Stromal cell of bone marrow (primary cell): ENCODE measurements around the gene MYL7.
"Not testable (repeated sequence)": the region's sequence is repeated elsewhere in the genome, so short reads cannot be mapped to it uniquely, and the experiment has no call there.

Source experiments
- DNase-seq: peaks from one replicate; pipeline ENCODE4 v3.0.0-alpha.2; 2012; ENCODE audit warnings: low read depth

Gene MYL7

DNA sequence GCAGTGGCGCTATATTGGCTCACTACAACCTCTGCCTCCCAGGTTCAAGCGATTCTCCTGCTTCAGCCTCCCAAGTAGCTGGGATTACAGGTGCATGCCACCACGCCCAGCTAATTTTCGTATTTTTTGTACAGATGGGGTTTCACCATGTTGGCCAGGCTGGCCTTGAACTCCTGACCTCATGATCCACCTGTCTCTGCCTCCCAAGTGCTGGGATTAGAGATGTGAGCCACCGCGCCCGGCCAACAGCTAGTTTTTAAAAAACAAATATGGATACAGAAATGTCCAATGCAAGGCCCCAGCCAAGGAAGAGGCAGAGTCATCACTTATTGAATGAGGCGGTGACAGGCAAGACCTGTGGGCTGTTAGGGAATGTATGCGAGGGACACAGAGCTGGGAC lies 30.8 kb upstream of the MYL7 start:
- not testable (repeated sequence) for DNase-seq

DNA sequence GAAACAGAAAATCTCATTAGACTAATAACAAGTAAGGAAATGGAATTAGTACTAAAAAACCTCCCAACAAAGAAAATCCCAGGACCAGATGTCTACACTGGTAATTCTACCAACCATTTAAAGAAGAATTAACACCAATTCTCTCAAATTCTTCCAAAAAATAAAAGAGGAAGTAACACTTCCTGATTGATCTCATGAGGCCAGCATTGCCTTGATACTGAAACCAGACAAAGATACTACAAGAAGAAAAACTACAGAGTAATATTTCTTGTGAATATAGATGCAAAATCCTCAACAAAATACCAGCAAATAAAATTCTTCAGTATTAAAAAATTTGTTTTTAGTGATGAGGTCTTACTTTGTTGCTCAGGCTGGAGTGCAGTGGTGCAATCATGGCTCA lies 26.8 kb upstream of the MYL7 start:
- DNase-seq, result no peak

DNA sequence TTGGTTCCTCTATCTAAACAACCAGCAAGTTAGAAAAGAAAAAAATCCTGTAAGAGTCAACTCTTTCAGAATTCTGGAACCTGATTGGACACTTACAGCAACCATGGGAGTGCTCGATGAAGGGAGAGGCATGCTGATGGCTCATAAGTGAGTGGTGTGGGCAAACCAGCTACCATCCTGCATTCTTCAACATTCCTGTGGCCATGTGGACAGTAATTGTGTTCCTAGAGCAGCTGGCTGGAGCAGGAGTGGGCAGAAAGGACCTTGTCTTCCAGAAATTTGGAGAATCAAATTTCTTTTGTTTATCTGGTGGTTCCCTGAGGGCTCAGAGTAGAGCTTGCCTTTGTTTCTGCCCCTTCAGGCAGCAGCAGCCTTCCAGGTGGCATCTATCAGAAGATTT lies 22.5 kb upstream of the MYL7 start:
- peak; percentile 79 for DNase-seq

DNA sequence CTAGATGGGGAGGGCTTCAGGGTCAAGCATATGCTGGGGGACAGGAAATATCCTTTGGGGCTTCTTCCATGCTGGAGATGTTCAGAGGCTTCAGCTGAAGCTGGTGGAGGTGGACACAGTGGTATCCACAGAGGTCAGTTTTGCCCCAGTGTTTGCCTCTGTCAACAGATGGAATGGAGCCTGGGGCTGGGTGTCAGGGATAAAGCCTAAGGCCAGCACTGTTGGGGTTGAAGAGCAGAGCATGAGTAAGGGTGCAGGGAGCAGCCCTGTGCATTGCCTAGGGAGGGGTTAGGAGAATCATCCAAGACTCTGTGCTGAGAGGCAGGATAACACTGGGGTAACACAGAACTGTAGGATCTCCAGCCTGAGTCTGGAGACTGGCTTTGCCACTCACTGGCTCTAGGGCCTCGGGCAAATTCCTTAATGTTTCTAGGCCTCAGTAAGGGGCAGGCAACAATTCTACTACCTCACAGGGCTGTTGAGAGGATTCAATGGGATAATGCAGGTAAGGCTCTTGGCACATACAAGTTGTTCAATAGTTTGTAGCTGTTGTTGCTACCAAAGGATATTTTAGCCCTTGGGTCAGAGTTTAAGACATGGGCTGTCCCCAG lies 21.8 kb upstream of the MYL7 start:
- DNase-seq, result no peak

DNA sequence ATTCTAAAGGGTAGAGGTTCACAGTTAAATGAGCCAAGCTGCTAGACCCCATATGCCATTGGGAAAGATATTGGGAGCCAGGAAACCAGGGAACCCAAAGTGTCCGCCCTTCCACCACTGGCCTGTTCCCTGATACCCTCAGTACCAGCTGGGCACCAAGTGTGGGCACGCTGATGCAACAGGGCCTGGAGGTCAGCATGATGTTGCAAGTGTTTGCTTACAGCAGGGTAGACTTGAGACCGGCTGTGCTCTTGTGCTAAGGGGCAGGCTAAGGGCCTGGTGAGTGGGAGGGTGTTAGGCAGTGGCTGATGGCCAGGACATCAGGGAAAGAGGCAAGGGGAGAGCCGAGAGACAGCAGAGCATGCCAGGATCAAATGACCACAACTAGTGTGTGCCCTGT lies 21.0 kb upstream of the MYL7 start:
- no peak for DNase-seq

DNA sequence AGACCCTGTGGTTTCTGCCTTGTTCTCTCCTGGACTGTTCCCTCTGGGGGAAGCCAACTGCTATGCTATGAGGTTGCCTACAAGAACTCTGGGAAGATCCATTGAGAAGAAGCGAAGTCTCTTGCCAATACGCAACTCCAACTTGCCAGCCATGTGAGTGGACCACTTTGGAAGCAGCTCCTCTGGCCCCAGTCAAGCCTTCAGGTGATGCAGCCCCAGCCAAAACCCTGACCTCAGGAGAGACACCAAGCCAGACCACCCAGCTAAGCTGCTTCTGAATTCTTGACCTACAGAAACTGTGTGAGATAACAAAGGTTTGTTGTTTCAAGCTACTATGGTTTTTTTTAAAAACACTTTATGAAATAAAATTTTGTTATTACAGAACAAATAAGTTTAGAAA lies 20.2 kb upstream of the MYL7 start:
- DNase-seq, result no peak

DNA sequence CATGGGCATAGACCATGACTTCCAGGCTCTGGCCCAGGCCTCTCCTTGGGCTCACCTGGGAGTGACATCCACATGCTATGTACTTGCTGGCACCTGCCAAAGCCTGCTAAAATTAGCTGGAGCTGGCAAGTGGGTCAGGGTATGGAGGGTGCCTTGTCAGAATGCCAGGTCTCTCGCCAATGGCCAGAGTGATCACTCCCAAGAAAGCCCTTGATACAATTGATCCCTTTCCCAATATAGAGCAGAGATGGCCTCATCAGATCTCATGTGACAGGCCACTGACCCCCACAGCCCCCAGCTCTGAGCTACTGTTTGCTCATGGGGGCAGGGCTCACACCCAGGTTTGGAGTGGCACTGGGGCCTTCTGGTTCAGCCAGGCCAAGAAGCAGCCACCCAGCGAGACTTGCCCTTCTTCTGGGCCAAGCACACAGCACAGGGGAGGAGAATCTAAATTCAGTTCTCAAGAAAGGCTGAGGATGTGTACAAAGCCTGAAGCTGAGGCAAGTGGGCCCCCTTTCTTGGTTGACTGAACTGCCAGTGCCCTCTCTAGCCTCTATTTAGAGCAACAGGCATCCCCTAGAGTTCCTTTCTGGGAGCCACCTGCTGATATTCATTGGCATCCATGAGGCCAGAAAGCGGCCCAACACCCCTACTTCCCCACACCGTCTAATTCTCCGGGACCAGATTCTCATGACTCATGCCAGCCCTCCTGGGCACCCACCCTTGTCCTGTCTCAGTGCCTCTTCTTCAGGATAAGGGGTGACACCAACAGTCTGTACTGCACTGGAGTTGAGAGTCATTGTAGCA lies 18.9 kb upstream of the MYL7 start:
- no peak for DNase-seq

DNA sequence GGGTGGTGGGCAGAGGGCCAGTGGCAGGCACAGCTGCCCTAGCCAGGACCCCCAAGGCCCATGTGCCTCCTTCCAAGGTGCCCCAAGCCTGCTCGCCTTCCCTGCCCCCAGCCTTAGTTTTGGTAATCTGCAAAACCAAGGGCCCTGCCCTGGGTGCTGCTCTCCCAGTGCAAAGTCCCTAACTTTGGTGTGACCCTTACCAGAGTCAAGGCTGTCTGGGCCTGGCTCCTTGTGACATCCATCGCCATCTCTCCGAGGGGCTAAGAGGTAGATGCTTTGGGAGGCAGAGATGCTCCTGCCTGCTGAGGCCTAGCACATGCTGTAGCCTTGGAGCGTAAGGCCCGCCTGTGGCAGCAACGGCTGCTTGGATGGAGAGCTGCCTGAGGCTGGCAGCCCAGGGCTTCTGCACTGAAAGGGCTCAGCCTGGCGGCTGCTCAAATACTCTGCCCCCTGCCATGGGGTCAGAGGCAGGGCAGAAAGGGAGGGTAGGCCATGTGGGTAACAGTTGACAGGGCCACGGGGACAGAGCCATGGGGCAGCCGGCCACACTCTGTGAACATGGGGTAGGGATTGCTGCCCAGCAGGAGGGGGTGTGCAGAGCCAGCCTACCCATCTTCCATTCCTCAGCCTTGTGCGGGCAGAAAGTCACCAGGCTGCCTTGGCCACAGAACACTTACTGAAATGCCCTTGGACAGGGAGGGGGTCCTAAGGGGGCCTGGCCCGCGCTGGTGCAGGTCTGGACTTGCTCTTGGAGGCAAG lies 17.9 kb upstream of the MYL7 start:
- no peak for DNase-seq

DNA sequence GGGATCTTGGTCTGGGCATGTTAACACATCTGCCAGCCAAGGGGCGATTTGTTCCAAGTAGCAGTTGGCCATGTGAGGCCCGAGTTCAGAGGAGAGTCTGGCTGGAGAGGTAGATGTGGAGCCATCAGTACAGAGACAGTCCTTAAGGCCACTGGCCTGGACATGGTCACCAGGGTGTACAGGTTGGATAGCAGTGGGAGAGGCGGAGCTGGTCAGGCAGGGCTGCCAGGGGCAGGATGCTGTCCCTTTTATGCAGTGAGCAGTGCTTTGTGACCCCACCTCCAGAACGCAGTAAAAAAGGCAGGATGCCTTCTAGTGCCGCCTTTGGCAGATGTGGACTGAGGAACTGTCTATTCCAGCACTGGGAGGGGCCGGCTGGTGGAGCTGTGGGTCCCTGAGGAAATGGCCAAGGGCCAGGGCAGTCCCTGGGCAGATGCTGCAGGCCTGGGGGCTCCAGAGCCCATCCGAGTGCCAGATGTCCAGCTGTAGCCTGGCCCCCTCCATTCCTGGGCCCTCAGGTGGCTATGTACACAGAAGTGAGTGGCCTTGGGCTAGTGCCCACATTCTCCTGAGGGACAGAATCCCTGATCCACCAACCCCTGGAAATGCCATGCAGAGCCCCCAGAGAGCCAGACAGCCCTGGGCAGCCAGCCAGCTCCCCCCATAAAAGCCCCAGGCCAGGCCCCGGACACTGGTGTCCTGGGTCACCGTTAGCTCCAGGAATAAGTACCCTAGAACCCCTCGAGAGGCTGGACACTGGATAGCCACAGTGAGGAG lies 17.2 kb upstream of the MYL7 start:
- no peak for DNase-seq

DNA sequence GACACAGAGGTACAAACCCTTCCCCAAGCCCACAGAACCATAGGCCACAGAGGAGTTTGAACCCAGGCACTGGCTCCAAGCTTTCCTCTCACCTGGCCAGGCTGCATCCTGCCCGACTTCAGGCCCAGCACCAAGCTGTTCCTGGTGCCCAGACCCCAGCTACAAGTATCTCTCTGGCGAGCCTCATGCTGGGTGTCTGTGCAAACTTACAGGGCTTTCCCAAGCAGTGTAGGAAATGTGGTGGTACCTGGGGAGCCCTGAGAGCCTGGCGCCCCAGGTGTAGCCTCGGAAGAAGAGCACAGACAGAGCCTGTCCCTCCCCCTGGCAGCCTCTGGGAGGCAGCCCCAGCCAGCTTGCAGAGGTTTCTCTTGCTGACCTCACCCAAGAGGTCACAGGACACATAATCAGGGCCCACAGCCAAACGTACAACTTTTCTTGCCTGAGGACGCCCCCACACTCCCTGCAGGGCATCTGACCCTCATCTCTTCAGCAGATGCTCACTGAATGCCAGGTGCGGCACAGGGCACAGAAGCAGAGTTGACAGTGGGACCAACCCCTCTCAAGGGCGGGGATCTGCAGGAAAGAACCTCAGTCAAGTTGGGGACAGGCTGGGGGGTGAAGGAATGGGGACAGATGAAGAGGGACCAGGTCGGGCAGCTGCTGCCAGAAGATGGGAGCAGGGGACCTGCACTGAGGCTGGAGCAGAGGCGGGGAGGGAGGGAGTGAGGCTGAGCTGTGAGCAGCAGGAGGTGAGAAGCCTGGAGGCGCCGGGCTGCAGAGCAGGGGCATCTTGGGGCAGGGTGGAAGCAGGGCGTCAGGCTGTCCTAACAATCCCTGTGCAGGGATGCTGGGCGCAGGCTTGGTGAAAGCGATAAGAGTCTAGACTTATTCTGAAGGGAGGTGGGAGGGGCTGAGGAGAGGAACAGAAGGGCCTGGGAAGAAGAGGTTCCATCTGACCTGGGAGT lies 16.3 kb upstream of the MYL7 start:
- no peak for DNase-seq

DNA sequence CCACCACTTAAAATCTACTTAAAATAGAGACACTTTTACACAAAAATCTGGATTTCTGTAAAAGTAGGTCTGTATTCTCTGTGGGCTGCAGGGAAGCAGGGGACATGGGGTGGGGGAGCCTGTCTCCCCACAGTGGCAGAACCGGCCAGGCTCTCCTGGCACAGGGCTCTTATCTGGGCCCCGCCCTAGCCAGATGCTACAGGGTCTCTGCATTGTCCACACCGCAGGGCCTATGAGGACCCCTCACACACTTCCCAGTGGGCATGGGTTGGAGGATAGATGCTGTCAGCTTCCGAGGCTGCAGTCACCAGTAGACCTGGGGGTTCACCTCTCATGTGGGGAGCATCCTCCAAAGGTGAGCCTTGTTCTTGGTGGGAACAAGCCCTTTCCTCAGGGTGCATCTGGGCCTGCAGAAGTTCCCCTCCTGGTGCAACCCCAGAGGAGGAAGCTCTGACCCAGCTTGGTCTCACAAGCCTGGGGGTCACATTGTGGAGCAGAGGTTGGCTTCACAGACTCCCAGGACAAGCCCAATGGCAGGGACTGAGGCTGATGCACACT lies 15.4 kb upstream of the MYL7 start:
- DNase-seq, result no peak

DNA sequence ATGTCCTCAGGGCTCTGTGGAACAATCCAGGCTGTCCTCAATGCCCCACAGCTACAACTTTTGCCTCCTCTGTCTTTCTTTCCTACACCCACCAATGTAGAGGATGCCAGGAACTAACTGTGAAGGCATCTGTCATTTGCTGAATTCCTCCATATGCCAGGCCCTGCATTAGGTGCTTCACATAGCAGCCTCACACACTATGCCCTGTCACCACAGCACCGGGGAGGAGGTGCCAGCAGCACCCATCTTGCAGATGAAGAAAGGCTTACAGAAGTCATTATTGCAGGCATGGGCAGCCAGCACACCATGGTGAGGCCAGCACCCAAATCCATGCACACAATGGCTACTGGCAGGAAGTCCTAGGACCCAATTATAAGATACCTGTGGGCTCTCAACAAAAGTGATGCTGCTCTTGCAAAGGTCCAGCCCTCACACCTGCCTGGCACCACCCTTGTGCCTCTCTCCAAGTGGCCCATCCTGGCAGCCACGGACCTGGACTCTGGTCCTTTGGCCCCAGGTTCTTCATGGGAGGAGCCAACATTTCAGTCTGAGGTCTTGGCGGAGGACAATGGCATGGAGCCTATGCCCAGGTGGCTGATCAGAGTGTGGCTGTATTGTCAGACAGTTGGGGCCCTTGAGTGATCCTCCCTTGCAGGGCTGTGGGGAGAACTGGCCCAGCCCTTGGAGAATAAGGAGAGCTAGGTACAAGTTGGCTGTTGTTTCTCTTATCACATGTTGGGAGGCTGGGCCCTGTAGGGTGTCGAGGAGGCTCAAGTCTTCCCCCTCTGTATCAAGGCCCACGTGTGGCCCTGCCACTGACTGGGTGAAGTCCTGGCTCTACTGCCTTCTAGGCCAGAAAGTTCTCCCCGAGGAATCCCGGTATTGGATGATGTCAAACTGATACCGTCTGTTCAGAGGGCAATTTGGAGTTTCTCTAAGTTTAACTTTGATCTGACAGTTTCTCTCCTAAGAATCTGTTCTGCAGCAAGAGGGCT lies 14.4 kb upstream of the MYL7 start:
- no peak for DNase-seq

DNA sequence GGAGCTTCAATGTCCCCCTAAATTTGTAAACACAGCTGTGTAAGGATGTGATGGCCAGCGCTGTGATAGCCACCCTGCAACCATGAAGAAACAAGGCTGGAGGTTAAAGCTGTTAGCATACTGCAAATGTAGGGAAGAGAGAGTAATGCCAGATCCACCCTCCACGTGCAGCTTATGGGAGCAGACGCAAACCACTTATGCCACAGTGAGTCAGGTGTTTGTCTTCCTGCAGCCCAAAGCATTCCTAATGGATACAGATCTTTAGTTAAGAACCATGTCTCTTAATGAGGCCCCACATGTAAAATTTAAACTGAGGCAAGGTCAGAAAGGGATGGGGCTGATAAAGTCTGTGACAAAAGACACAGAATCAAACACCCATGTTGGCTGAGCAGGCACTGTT lies 13.6 kb upstream of the MYL7 start:
- DNase-seq, result no peak

DNA sequence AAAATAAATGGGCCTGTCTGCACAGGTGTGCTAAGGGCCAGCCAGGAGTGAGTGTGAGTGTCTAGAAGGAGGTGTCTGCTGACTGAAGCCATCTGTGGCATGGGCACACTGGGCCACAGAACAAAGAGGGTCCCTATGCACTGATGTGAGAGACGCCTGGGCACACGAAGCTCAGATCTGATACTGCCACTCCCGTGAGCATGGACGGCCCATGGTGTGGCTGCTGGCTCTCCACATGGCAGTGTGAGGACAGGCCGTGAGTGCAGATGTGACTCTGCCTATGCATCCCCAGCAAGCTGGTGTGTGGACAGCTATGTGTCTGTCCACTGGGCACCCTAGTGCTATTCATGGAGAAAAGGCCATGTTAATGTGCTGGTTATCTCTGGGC lies 12.8 kb upstream of the MYL7 start:
- DNase-seq, result no peak

DNA sequence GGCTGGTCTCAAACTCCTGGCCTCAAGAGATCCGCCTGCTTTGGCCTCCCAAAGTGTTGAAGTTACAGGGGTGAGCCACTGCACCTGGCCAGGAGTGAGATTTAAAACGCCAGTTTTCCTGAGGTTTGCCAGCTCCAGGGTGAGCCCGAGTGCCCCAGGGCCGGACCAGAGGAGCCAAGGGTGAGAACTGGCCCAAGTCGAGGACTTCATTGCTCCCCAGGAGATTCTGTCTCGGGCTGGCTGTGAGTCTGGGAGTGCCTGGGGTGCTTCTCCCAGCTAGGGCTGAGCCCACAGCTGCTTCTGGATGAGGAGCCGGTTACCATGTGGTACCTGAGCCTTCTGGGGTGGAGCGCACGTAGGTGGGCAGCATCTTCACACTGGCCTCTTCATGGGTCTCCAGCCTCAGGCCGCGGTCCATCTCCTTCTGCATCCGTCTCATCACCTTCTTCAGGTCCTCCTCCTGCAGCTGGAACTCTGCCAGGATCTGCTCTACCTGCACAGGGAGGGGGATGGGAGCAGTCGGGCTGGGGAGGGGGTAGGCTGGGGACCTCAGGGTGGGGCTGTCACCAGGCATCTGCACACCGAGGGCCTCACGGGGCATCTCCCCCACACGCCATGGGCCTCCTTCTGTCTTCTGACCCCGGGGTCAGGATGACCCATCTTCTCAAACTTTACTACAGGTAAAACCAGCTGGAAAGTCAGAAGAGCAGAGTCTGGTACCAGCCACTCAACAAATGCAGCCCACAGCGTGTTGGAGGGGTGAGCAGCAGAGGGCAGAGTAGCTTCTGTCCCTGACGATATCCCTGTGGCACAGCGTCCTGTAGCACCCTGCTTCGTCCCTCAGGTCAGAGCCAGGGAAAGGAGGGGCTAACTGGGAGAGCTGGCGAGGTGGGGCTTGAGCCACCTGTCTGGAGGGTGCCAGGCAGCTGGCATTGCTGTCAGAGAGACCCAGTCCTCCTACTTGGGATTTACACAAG lies 12.1 kb upstream of the MYL7 start:
- DNase-seq, result no peak

DNA sequence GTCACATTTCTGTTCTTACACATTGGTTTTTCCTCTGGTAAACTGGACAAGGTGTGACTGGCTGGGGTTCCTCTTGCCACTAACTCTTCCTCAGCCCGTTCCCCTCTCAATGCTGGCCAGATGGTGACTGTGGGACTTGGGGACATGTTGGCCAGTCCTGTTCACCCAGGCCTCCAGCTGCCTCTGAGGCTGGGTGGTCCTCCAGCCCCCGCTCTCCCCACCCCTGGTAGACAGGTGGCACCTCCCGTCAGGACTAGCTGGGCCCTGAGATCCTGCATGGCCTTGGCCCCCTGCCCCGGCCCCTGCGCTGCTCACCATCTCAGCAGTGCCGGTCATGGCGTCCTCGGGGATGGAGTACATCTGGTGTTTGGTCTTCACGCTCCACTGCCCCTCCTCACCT lies 10.8 kb upstream of the MYL7 start:
- DNase-seq, result no peak

DNA sequence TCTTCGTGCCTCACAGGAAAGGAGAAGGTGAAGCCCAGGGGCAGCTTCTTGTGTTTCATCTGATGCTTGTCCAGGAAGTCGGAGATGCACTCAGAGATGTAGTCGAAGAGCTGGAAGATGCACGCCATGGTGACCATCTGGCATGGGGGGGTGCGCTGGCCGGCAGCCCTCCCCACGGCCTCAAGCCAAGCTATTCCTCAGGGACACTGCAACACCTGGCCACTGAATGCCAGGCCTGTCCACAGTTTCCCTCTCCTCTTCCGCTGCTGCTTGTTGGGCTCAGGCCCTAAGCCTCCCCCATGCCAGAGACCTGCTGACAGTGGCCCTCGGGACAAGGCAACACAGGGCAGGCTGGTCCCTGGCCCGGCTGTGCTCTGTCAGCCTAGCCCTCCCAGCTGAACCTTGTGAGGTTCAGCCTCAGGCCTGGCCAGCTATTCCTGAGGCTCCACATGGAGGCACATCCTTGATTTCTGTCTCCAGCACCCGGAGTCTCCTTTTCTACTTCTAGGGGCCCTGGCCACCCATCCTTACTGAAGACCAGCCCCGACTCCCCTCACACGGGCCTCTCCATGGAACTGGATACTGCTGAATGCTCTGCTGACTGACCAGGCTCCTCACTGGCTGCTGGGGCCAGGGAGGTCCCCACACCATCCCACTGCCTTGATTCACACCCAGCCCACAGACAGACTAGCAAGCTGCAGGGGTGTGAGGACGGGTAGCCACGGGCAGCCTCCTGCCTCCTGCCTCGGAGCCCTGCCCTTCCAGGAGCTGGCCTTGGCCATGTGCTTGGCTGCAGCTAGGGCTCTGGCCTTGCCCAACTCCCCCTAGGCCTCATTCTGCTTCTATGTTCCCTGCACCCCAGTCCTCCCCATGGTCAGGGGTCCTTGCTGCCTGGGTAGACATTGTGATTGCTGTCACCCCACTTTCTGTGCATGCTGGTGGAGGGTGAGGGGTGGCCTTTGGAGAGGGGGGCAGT lies 10.1 kb upstream of the MYL7 start:
- no peak for DNase-seq
